Progenitor cell of endocrine pancreas (in vitro differentiated cells): ENCODE data around the gene POPDC2. TPM values are rescaled to one million over a fixed set of nuclear protein-coding genes. Genes with fewer than 3 reads are reported as not detected.

Experiments used
- DNase-seq: peaks from one replicate; pipeline ENCODE4 v3.0.0; 2021; ENCODE audit warnings: low spot score; ENCODE audit not compliant: unreplicated experiment
- H3K27ac Mint-ChIP-seq: 2 replicates; pipeline ENCODE4 v1.8.0; 2021; ENCODE audit warnings: mild to moderate bottlenecking, moderate library complexity, mixed read lengths
- H3K27me3 Mint-ChIP-seq: 2 replicates; pipeline ENCODE4 v1.8.0; 2021; ENCODE audit warnings: mixed read lengths
- H3K36me3 Mint-ChIP-seq: 2 replicates; pipeline ENCODE4 v1.8.0; 2022; ENCODE audit warnings: mixed read lengths; ENCODE audit not compliant: insufficient read depth
- H3K4me1 Mint-ChIP-seq: 2 replicates; pipeline ENCODE4 v1.8.0; 2021; ENCODE audit warnings: low read depth, mixed read lengths
- H3K4me3 Mint-ChIP-seq: 2 replicates; pipeline ENCODE4 v1.8.0; 2021; ENCODE audit warnings: low read depth, mild to moderate bottlenecking, moderate library complexity, mixed read lengths
- H3K9me3 Mint-ChIP-seq: 2 replicates; pipeline ENCODE4 v1.8.0; 2021; ENCODE audit warnings: low read depth, mixed read lengths
- long read RNA-seq: library from polyadenylated mRNA; unstranded; transcript quantifications from one replicate; pipeline ENCODE4 v2.0.0, GENCODE V29; 2020
- total RNA-seq: library from RNA; stranded (reverse); gene quantifications from 2 replicates; pipeline ENCODE4 v1.2.1, GENCODE V29; 2021
- TF ChIP-seq, protein P1 (sequence below): fragments of 200-600 bp; sonication (generic); IDR thresholded peaks from one replicate; pipeline ENCODE4 v1.5.0; 2021; ENCODE audit warnings: antibody characterized with exemption, mild to moderate bottlenecking; ENCODE audit not compliant: unreplicated experiment

POPDC2 gene, protein sequence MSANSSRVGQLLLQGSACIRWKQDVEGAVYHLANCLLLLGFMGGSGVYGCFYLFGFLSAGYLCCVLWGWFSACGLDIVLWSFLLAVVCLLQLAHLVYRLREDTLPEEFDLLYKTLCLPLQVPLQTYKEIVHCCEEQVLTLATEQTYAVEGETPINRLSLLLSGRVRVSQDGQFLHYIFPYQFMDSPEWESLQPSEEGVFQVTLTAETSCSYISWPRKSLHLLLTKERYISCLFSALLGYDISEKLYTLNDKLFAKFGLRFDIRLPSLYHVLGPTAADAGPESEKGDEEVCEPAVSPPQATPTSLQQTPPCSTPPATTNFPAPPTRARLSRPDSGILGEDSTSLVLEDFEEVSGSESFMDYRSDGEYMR
- total RNA-seq: 2.9 and 3.8 TPM in 2 replicates
- long read RNA-seq: 0 reads

- no peak for DNase-seq
- Mint-ChIP-seq H3K27me3 (no peaks in the 10 kb centered on the region), H3K4me3 (no peak within 1 kb of the TSS), H3K36me3 (no peaks in the 10 kb centered on the region), H3K27ac (no peak within 1 kb of the TSS), H3K9me3 (no peaks in the 10 kb centered on the region), H3K4me1 (no peaks in the 10 kb centered on the region)
- TF ChIP-seq, protein P1, sequence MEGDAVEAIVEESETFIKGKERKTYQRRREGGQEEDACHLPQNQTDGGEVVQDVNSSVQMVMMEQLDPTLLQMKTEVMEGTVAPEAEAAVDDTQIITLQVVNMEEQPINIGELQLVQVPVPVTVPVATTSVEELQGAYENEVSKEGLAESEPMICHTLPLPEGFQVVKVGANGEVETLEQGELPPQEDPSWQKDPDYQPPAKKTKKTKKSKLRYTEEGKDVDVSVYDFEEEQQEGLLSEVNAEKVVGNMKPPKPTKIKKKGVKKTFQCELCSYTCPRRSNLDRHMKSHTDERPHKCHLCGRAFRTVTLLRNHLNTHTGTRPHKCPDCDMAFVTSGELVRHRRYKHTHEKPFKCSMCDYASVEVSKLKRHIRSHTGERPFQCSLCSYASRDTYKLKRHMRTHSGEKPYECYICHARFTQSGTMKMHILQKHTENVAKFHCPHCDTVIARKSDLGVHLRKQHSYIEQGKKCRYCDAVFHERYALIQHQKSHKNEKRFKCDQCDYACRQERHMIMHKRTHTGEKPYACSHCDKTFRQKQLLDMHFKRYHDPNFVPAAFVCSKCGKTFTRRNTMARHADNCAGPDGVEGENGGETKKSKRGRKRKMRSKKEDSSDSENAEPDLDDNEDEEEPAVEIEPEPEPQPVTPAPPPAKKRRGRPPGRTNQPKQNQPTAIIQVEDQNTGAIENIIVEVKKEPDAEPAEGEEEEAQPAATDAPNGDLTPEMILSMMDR: no peak
Measured at GRCh38 chr3:119660474-119661440, at the start of gene POPDC2. Gene POPDC2 (minus strand): TSS chr3:119660589. CDS start chr3:119660423, 166 bp downstream.

- Mint-ChIP-seq H3K36me3 (peaks cover 5% of the 10 kb centered on the region), H3K9me3 (no peaks in the 10 kb centered on the region), H3K4me1 (peaks cover 24% of the 10 kb centered on the region), H3K4me3 (peak overlapping the region; percentile 85), H3K27me3 (no peaks in the 10 kb centered on the region), H3K27ac (peak overlapping the region; percentile 99)
- TF ChIP-seq, protein P1: no peak
- no peak for DNase-seq
Measured at GRCh38 chr3:119703820-119704531, 43.6 kb upstream of the POPDC2 start.

- peak within 1 kb of the TSS; percentile 85 for H3K4me3 Mint-ChIP-seq
- no peaks in the 10 kb centered on the region for H3K9me3 Mint-ChIP-seq
- H3K27me3 Mint-ChIP-seq: no peaks in the 10 kb centered on the region
- peak; percentile 98 for DNase-seq
- H3K4me1 Mint-ChIP-seq: peaks cover 24% of the 10 kb centered on the region
- TF ChIP-seq, protein P1: no peak
- H3K36me3 Mint-ChIP-seq: peaks cover 3% of the 10 kb centered on the region
- H3K27ac Mint-ChIP-seq: peak within 1 kb of the TSS; percentile 99
Measured at GRCh38 chr3:119702530-119703527, 42.4 kb upstream of the POPDC2 start, which contains the start of gene CFAP91. Gene CFAP91 (plus strand): TSS chr3:119703022. CDS start chr3:119703099, 77 bp downstream.

DNA sequence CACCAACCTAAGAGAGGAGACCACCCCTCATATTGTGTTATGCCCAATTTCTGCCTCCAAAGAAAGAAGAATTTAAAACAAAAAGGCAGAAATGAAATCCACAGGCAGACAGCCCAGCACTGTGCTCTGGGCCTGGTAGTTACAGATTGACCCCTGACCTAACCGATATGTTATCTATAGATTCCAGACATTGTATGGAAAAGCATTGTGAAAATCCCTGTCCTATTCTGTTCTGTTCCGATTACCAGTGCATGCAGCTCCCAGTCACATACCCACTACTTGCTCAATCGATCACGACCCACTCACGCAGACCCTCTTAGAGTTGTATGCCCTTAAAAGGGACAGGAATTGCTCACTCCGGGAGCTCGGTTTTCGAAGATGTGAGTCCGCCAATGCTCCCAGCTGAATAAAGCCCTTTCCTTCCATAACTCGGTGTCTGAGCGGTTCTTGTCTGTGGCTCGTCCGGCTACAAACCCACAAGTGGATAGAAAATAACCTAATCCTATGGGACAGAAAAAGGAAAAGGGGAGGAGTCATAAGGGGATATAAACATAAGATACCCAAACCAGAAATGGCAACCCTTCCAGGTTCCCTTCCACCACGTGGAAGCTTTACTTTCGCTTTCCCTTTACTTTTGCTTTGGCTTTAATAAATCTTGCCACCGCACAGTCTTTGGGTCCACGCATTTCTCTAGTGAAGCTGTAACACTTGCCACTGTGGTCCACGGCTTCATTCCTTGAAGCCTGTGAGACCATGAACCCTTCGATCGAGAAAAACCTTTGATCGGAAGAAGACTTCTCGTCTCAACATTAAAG, 40.7 kb upstream of the POPDC2 start:
- no peaks in the 10 kb centered on the region for H3K36me3 Mint-ChIP-seq
- no peaks in the 10 kb centered on the region for H3K9me3 Mint-ChIP-seq
- peaks cover 16% of the 10 kb centered on the region for H3K4me1 Mint-ChIP-seq
- H3K4me3 Mint-ChIP-seq: no peak overlapping the region
- no peak for DNase-seq
- H3K27ac Mint-ChIP-seq: no peak overlapping the region
- H3K27me3 Mint-ChIP-seq: no peaks in the 10 kb centered on the region
- TF ChIP-seq, protein P1: no peak
